SK-N-SH treated with all-trans-retinoic acid at 6 μM for 48 hours (cell line): ENCODE measurements around the gene HLA-DPB1.

Experiments used
- CSDC2 ChIP-seq: fragments of 250-450 bp; sonication (Bioruptor Pico); IDR thresholded peaks from 2 replicates; pipeline ENCODE4 v1.5.0; 2020; ENCODE audit warnings: mild to moderate bottlenecking, moderate library complexity
- GLIS3 ChIP-seq: fragments of 250-450 bp; sonication (Bioruptor Pico); IDR thresholded peaks from 2 replicates; pipeline ENCODE4 v1.5.0; 2020; ENCODE audit warnings: mild to moderate bottlenecking, moderate library complexity
- TCF4 ChIP-seq: fragments of 250-450 bp; sonication (Bioruptor Pico); IDR thresholded peaks from 2 replicates; pipeline ENCODE4 v1.8.0; 2021; ENCODE audit warnings: mild to moderate bottlenecking, moderate library complexity, borderline replicate concordance
- ZC3H10 ChIP-seq: fragments of 250-450 bp; sonication (Bioruptor Pico); IDR thresholded peaks from 2 replicates; pipeline ENCODE4 v1.5.1; 2021; ENCODE audit warnings: mild to moderate bottlenecking, moderate library complexity
- ZFP3 ChIP-seq: fragments of 250-450 bp; sonication (Bioruptor Pico); IDR thresholded peaks from 2 replicates; pipeline ENCODE4 v1.5.0; 2020; ENCODE audit warnings: mild to moderate bottlenecking, moderate library complexity
- ZFP30 ChIP-seq: fragments of 450-650 bp; formaldehyde crosslinking; IDR thresholded peaks from 2 replicates; pipeline ENCODE4 v1.5.0; 2022; ENCODE audit warnings: mild to moderate bottlenecking, moderate library complexity
- ZNF565 ChIP-seq: fragments of 450-650 bp; formaldehyde crosslinking; conservative IDR thresholded peaks from 2 replicates; pipeline ENCODE4 v1.5.0; 2020; ENCODE audit warnings: low read depth, mild to moderate bottlenecking, moderate library complexity
- ZNF8 ChIP-seq: fragments of 450-650 bp; formaldehyde crosslinking; IDR thresholded peaks from 2 replicates; pipeline ENCODE4 v1.5.0; 2020; ENCODE audit warnings: mild to moderate bottlenecking, moderate library complexity
- TF ChIP-seq, protein P1 (sequence below): fragments of 250-450 bp; sonication (Bioruptor Pico); IDR thresholded peaks from 2 replicates; pipeline ENCODE4 v1.5.0; 2020; ENCODE audit warnings: mild to moderate bottlenecking, moderate library complexity

DNA sequence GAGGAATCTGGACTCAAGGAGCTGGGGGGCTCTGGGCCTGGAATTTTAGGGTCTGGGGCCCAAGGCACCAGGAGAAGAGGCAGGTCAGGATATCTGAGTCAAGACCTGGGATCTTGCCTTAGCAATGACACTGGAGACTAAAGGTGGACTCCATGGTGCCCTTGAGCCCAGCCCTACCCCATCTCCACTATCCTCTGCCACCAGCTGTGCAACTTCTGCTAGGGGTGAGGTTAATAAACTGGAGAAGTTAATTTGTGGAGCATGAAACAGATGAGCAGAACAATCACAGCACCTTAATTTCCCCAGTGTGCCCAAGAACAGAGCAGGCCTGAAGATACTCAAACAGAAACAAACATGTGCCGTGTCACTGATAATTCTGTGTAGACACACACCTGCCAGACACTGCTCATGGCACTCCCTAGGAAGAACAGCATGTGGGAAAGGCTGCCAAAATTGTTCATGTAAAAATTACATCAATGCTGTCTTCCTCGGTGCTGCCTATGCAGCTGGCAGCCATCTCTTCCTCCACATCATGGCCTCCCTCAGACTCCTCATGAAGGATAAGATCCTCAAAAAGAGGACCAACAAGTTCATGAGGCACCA is 3.2 kb downstream of the HLA-DPB1 start:
- TF ChIP-seq, protein P1, sequence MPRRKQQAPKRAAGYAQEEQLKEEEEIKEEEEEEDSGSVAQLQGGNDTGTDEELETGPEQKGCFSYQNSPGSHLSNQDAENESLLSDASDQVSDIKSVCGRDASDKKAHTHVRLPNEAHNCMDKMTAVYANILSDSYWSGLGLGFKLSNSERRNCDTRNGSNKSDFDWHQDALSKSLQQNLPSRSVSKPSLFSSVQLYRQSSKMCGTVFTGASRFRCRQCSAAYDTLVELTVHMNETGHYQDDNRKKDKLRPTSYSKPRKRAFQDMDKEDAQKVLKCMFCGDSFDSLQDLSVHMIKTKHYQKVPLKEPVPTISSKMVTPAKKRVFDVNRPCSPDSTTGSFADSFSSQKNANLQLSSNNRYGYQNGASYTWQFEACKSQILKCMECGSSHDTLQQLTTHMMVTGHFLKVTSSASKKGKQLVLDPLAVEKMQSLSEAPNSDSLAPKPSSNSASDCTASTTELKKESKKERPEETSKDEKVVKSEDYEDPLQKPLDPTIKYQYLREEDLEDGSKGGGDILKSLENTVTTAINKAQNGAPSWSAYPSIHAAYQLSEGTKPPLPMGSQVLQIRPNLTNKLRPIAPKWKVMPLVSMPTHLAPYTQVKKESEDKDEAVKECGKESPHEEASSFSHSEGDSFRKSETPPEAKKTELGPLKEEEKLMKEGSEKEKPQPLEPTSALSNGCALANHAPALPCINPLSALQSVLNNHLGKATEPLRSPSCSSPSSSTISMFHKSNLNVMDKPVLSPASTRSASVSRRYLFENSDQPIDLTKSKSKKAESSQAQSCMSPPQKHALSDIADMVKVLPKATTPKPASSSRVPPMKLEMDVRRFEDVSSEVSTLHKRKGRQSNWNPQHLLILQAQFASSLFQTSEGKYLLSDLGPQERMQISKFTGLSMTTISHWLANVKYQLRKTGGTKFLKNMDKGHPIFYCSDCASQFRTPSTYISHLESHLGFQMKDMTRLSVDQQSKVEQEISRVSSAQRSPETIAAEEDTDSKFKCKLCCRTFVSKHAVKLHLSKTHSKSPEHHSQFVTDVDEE (CRISPR knock-in tag) = no peak
- no peak for TF ChIP-seq ZFP3 (CRISPR knock-in tag)
- TF ChIP-seq TCF4 (CRISPR knock-in tag) = no peak
- no peak for TF ChIP-seq CSDC2
- TF ChIP-seq ZFP30 (CRISPR knock-in tag) = no peak
- TF ChIP-seq ZNF8 (CRISPR knock-in tag) = no peak
- TF ChIP-seq ZNF565 (CRISPR knock-in tag) = no peak
- TF ChIP-seq ZC3H10 (CRISPR knock-in tag) = no peak
- no peak for TF ChIP-seq GLIS3 (CRISPR knock-in tag)
